HEK293T (cell line): Measurements from ENCODE around the gene NEURL4.

Source experiments
- ARNT ChIP-seq: fragments of 450-650 bp; IDR thresholded peaks from 2 replicates; pipeline ENCODE4 v1.6.1; 2017; ENCODE audit warnings: mild to moderate bottlenecking
- ELF4 ChIP-seq: fragments of 450-650 bp; IDR thresholded peaks from 2 replicates; pipeline ENCODE4 v1.6.1; 2017; ENCODE audit warnings: antibody characterized with exemption

- no peak for TF ChIP-seq ELF4
- TF ChIP-seq ARNT, result no peak
Measured at GRCh38 chr17:7279448-7279847, 49.7 kb downstream of the NEURL4 start.
